Thyroid gland (tissue), 4 donors: Measurements from ENCODE around the gene MAP3K19. TPM values are rescaled to one million over a fixed set of nuclear protein-coding genes. Genes with fewer than 3 reads are reported as not detected.

Experiments used
- DNase-seq, 2 donors: peaks; one replicate each; pipeline ENCODE4 v3.0.0-alpha.2; 2019
- H3K27ac ChIP-seq, 3 donors: fragments of 200-600 bp; sonication (generic); 1 replicate in 2 of 3; 2 replicates in 1 of 3; pipeline ENCODE4 v1.5.1; 2016 to 2019; ENCODE audit warnings: mild to moderate bottlenecking in 1 of 3, moderate library complexity in 1 of 3
- H3K27me3 ChIP-seq: fragments of 200-600 bp; sonication (generic); one replicate; pipeline ENCODE4 v1.5.1; 2019
- H3K36me3 ChIP-seq, 2 donors: fragments of 200-600 bp; sonication (generic); one replicate each; pipeline ENCODE4 v1.5.1; 2016 to 2019
- H3K4me1 ChIP-seq, 2 donors: fragments of 200-600 bp; sonication (generic); one replicate each; pipeline ENCODE4 v1.5.1; 2017 to 2019
- H3K4me3 ChIP-seq, 3 donors: fragments of 200-600 bp; sonication (generic); replicated peaks in 1 of 3; 1 replicate in 2 of 3; 2 replicates in 1 of 3; pipeline ENCODE4 v1.5.1; 2016; ENCODE audit warnings: mild to moderate bottlenecking in 1 of 3
- H3K9me3 ChIP-seq: fragments of 200-600 bp; sonication (generic); one replicate; pipeline ENCODE4 v1.5.1; 2017
- CTCF ChIP-seq, 6 experiments: fragments of 200-600 bp in 3 of 6; fragments of 450-650 bp in 3 of 6; sonication (generic) in 3 of 6; IDR thresholded peaks; one replicate each; pipeline ENCODE4 v1.5.1; 2016 to 2019; ENCODE audit warnings: antibody characterized with exemption in 6 of 6, mild to moderate bottlenecking in 2 of 6, inconsistent platforms in 1 of 6, moderate library complexity in 1 of 6
- POLR2A ChIP-seq, 2 donors: fragments of 450-650 bp; IDR thresholded peaks; one replicate each; pipeline ENCODE4 v1.6.1; 2017; ENCODE audit warnings: antibody characterized with exemption in 2 of 2, mild to moderate bottlenecking in 2 of 2, moderate library complexity in 1 of 2
- WGBS, 2 donors: methylation state at CpG; one replicate each; pipeline ENCODE4 v1.1.5; 2017; 5-methylcytosine and 5-hydroxymethylcytosine counted together
- intact Hi-C: fragments of 100-400 bp; cut with DNase I; formaldehyde crosslinking; loops from one replicate; pipeline ENCODE4 v1.15.1; 2023
- total RNA-seq, 4 donors: library from RNA; depleted of rRNA; stranded (reverse); fragments of >200 nt; gene quantifications; one replicate each; pipeline ENCODE4 v1.2.3, GENCODE V29; 2016

Gene MAP3K19
- total RNA-seq, 4 donors from 2014 or later: 0.15 TPM; not detected in 3

- Histone ChIP-seq H3K4me3 (no peak overlapping the region), H3K4me1 (no peaks in the 10 kb centered on the region), H3K27ac (no peak overlapping the region), H3K36me3 (no peaks in the 10 kb centered on the region), H3K9me3 (no peaks in the 10 kb centered on the region), H3K27me3 (no peaks in the 10 kb centered on the region)
- intact Hi-C loops: no loop called here
- TF ChIP-seq CTCF (IDR thresholded peaks at IDR 0.05): no peak
- TF ChIP-seq POLR2A (IDR thresholded peaks at IDR 0.05): no peak
- 94 to 96% methylated on average over 3 of the region's 3 CpGs for WGBS, 2 donors
- DNase-seq: no peak
These were observed 27.0 kb upstream of the MAP3K19 start for GRCh38 chr2:135074216-135074615.

GRCh38 chr2:135072125-135072997 is 25.1 kb upstream of the MAP3K19 start:
- intact Hi-C loops: no loop called here
- no peak for DNase-seq
- Histone ChIP-seq H3K4me1 (no peaks in the 10 kb centered on the region), H3K27me3 (no peaks in the 10 kb centered on the region), H3K36me3 (no peaks in the 10 kb centered on the region), H3K4me3 (no peak overlapping the region), H3K9me3 (no peaks in the 10 kb centered on the region), H3K27ac (no peak overlapping the region)
- 95 to 97% methylated on average over 3 of the region's 3 CpGs for WGBS, 2 donors
- TF ChIP-seq CTCF (IDR thresholded peaks at IDR 0.05) (no peak), POLR2A (IDR thresholded peaks at IDR 0.05) (no peak)

GRCh38 chr2:135066710-135067109 is 19.5 kb upstream of the MAP3K19 start:
- H3K36me3 ChIP-seq: peaks cover 0 to 2% of the 10 kb centered on the region in 2 donors
- no peak for DNase-seq
- WGBS, 2 donors: 80 to 89% methylated on average over 1 of the region's 1 CpG
- TF ChIP-seq POLR2A (IDR thresholded peaks at IDR 0.05) (no peak), CTCF (IDR thresholded peaks at IDR 0.05) (no peak)
- H3K9me3 ChIP-seq: no peaks in the 10 kb centered on the region
- no peak overlapping the region for H3K4me3 ChIP-seq
- no peak overlapping the region for H3K27ac ChIP-seq
- H3K4me1 ChIP-seq: no peaks in the 10 kb centered on the region
- intact Hi-C loops: no loop called here
- no peaks in the 10 kb centered on the region for H3K27me3 ChIP-seq

- Histone ChIP-seq H3K4me3 (no peak overlapping the region), H3K27ac (no peak overlapping the region), H3K4me1 (no peaks in the 10 kb centered on the region), H3K9me3 (no peaks in the 10 kb centered on the region), H3K27me3 (no peaks in the 10 kb centered on the region), H3K36me3 (peaks cover 9% of the 10 kb centered on the region in 2 donors)
- intact Hi-C loops: no loop called here
- WGBS, 2 donors: 97 to 98% methylated on average over 2 of the region's 2 CpGs
- DNase-seq: no peak
- TF ChIP-seq CTCF (IDR thresholded peaks at IDR 0.05) (no peak), POLR2A (IDR thresholded peaks at IDR 0.05) (no peak)
These were observed 16.9 kb upstream of the MAP3K19 start for GRCh38 chr2:135064149-135064548.

GRCh38 chr2:135063210-135063609 is 16.0 kb upstream of the MAP3K19 start:
- DNase-seq: no peak
- Histone ChIP-seq H3K9me3 (no peaks in the 10 kb centered on the region), H3K27me3 (no peaks in the 10 kb centered on the region), H3K36me3 (peaks cover 9% of the 10 kb centered on the region in 2 donors), H3K4me3 (no peak overlapping the region), H3K4me1 (no peaks in the 10 kb centered on the region), H3K27ac (no peak overlapping the region)
- 90 to 95% methylated on average over 1 of the region's 1 CpG for WGBS, 2 donors
- TF ChIP-seq CTCF (IDR thresholded peaks at IDR 0.05) (no peak), POLR2A (IDR thresholded peaks at IDR 0.05) (no peak)
- intact Hi-C loops: no loop called here
